HG03066 (cell line): ENCODE results near the gene NFKB1.

Experiments used
- ATAC-seq: cut with Tn5 transposase; IDR thresholded peaks from one replicate; pipeline ENCODE4 v1.9.1; 2021; ENCODE audit warnings: low read depth; ENCODE audit not compliant: unreplicated experiment

NFKB1 gene

GRCh38 chr4:102530986-102531385 is 29.8 kb downstream of the NFKB1 start:
- ATAC-seq: no peak

- no peak for ATAC-seq
Observed at GRCh38 chr4:102531462-102531861, 30.3 kb downstream of the NFKB1 start.

- no peak for ATAC-seq
Observed at GRCh38 chr4:102533348-102533747, 32.2 kb downstream of the NFKB1 start.

- ATAC-seq: no peak
Observed at GRCh38 chr4:102533904-102534303, 32.7 kb downstream of the NFKB1 start.

- ATAC-seq: no peak
Observed at GRCh38 chr4:102534845-102535244, 33.7 kb downstream of the NFKB1 start.

- ATAC-seq: peak; percentile 54
Observed at GRCh38 chr4:102535398-102536082, 34.4 kb downstream of the NFKB1 start.

GRCh38 chr4:102536768-102537167 is 35.6 kb downstream of the NFKB1 start:
- no peak for ATAC-seq

GRCh38 chr4:102537269-102537668 is 36.1 kb downstream of the NFKB1 start:
- ATAC-seq: no peak

GRCh38 chr4:102541697-102542096 is 40.5 kb downstream of the NFKB1 start:
- ATAC-seq: no peak

GRCh38 chr4:102543030-102543928 is 42.1 kb downstream of the NFKB1 start:
- ATAC-seq: peak; percentile 92

- ATAC-seq: peak; percentile 39
Observed at GRCh38 chr4:102546635-102547034, 45.5 kb downstream of the NFKB1 start.

GRCh38 chr4:102547973-102548372 is 46.8 kb downstream of the NFKB1 start:
- no peak for ATAC-seq

- ATAC-seq: no peak
Observed at GRCh38 chr4:102551958-102552565, 50.9 kb downstream of the NFKB1 start.

GRCh38 chr4:102552781-102553180 is 51.6 kb downstream of the NFKB1 start:
- no peak for ATAC-seq

GRCh38 chr4:102553982-102554381 is 52.8 kb downstream of the NFKB1 start:
- ATAC-seq: no peak

- ATAC-seq: no peak
Observed at GRCh38 chr4:102554482-102554881, 53.3 kb downstream of the NFKB1 start.

- no peak for ATAC-seq
Observed at GRCh38 chr4:102554992-102555391, 53.8 kb downstream of the NFKB1 start.

- ATAC-seq: no peak
Observed at GRCh38 chr4:102557636-102558035, 56.5 kb downstream of the NFKB1 start.

GRCh38 chr4:102560115-102560514 is 59.0 kb downstream of the NFKB1 start:
- ATAC-seq: no peak

GRCh38 chr4:102560571-102561341 is 59.6 kb downstream of the NFKB1 start:
- ATAC-seq: no peak

- ATAC-seq: no peak
Observed at GRCh38 chr4:102563000-102563399, 61.8 kb downstream of the NFKB1 start.
